Mesothelial cell of epicardium (in vitro differentiated cells): Measurements from ENCODE around the gene GJA9. TPM values are rescaled to one million over a fixed set of nuclear protein-coding genes. Genes with fewer than 3 reads are reported as not detected.

Source experiments
- DNase-seq, 2 experiments: peaks; one replicate each; pipeline ENCODE4 v3.0.0; 2021; ENCODE audit warnings: low spot score in 2 of 2; ENCODE audit not compliant: unreplicated experiment in 2 of 2
- H3K27ac Mint-ChIP-seq: 2 replicates; pipeline ENCODE4 v1.8.0; 2021; ENCODE audit warnings: mixed read lengths
- H3K27me3 Mint-ChIP-seq: 2 replicates; pipeline ENCODE4 v1.8.0; 2021; ENCODE audit warnings: low read depth, mixed read lengths
- H3K36me3 Mint-ChIP-seq: 2 replicates; pipeline ENCODE4 v1.8.0; 2021; ENCODE audit warnings: mixed read lengths
- H3K4me1 Mint-ChIP-seq: 2 replicates; pipeline ENCODE4 v1.8.0; 2021; ENCODE audit warnings: mixed read lengths
- H3K4me3 Mint-ChIP-seq: 2 replicates; pipeline ENCODE4 v1.8.0; 2021; ENCODE audit warnings: mild to moderate bottlenecking, moderate library complexity, mixed read lengths
- H3K9me3 Mint-ChIP-seq: 2 replicates; pipeline ENCODE4 v1.8.0; 2021; ENCODE audit warnings: mixed read lengths
- total RNA-seq: library from RNA; stranded (reverse); gene quantifications from 3 replicates; pipeline ENCODE4 v1.2.1, GENCODE V29; 2021
- TF ChIP-seq, protein P1 (sequence below): fragments of 200-600 bp; sonication (generic); IDR thresholded peaks from one replicate; pipeline ENCODE4 v1.5.0; 2021; ENCODE audit warnings: antibody characterized with exemption; ENCODE audit not compliant: unreplicated experiment

Gene GJA9
- total RNA-seq: not detected in 3 replicates

DNA sequence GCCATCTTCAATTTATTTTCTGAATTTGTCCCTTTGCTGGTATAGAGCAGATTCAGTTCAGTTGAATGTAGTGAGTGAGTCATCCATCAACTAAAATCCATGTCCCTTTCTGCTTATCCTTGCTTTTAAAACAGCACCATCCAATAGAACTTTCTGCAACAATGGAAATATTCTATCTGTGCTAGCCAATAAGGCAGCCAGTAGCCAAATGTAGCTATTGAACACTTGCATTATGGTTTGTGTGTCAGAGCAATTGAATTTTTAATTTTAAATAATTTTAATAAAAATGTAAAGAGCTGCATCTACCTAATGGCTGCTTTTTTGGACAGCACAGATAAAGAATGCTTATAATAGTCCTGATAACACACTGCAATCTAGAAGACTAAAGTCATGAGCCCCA lies at the start of gene GJA9:
Gene GJA9 (minus strand): TSS at position 101 of the 400 bp plus-strand sequence. CDS start 5,489 bp downstream, outside the sequence.
- Mint-ChIP-seq H3K36me3 (no peaks in the 10 kb centered on the region), H3K4me3 (no peak within 1 kb of the TSS), H3K4me1 (no peaks in the 10 kb centered on the region), H3K27ac (no peak within 1 kb of the TSS), H3K9me3 (no peaks in the 10 kb centered on the region), H3K27me3 (peaks cover 2% of the 10 kb centered on the region)
- no peak for DNase-seq
- TF ChIP-seq, protein P1, sequence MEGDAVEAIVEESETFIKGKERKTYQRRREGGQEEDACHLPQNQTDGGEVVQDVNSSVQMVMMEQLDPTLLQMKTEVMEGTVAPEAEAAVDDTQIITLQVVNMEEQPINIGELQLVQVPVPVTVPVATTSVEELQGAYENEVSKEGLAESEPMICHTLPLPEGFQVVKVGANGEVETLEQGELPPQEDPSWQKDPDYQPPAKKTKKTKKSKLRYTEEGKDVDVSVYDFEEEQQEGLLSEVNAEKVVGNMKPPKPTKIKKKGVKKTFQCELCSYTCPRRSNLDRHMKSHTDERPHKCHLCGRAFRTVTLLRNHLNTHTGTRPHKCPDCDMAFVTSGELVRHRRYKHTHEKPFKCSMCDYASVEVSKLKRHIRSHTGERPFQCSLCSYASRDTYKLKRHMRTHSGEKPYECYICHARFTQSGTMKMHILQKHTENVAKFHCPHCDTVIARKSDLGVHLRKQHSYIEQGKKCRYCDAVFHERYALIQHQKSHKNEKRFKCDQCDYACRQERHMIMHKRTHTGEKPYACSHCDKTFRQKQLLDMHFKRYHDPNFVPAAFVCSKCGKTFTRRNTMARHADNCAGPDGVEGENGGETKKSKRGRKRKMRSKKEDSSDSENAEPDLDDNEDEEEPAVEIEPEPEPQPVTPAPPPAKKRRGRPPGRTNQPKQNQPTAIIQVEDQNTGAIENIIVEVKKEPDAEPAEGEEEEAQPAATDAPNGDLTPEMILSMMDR: no peak

DNA sequence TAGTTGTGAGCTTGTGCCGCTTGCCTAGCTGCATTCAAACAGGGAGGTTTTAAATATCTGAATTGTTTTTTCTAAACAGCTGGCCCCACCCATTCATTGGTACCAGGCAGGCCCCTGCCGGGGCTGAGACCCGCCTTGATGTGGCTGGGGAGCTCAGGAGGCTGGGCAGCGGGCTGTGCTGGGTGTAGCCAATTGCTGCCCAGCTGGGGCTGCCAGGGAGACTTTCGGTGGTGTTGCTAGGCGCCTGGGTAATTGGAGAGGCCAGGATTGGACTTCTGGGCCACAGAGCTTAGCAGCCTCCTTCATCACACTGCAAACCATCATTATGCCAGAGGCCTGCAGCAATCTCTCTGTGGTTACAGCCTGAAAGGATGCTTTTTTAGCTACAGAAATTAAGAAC lies 48.1 kb upstream of the GJA9 start:
- Mint-ChIP-seq H3K9me3 (no peaks in the 10 kb centered on the region), H3K4me1 (no peaks in the 10 kb centered on the region), H3K4me3 (no peak overlapping the region), H3K27me3 (no peaks in the 10 kb centered on the region), H3K36me3 (no peaks in the 10 kb centered on the region), H3K27ac (no peak overlapping the region)
- no peak for DNase-seq
- TF ChIP-seq, protein P1: no peak

DNA sequence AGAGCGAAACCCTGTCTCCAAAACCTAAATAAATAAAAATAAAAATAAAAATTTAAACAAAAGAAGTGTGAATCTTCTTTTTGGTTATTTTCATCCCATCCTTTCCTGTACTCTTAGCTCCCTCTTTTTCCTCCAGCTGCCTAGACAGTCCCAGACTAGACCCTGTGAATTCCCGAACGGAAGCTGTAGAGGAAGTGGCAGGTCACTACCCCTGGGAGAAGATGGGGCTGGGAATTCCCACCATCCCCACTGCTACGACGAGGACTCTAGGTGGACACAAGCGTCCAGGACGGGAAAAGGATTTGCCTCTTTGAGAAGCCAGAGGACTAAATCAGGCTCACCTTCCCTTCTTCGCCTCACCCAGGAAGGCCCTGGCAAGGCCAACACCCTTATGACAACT lies 47.7 kb upstream of the GJA9 start:
- Mint-ChIP-seq H3K4me3 (no peak overlapping the region), H3K4me1 (no peaks in the 10 kb centered on the region), H3K36me3 (no peaks in the 10 kb centered on the region), H3K9me3 (no peaks in the 10 kb centered on the region), H3K27ac (no peak overlapping the region), H3K27me3 (no peaks in the 10 kb centered on the region)
- no peak for DNase-seq
- TF ChIP-seq, protein P1: no peak

DNA sequence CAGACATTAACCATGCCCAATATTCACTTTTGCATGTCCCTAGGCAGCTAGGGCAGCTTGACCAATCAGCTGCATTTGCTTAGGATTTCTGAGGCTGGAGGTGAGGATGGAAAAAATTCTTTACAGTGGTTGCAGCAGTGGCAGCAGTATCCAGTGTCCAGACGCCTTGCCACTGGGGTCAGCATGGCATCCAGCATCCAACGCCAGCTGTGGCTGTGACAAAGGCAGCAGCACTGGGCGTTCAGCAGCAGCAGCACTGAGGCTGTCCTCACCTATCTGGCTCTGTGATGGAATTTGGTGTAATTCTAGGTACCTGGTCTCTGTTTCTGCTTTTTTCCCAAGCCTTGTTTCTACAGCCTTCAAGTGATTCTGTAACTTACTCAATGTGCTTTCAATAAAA lies 44.7 kb upstream of the GJA9 start:
- Mint-ChIP-seq H3K27ac (no peak overlapping the region), H3K4me3 (no peak overlapping the region), H3K27me3 (no peaks in the 10 kb centered on the region), H3K9me3 (no peaks in the 10 kb centered on the region), H3K4me1 (no peaks in the 10 kb centered on the region), H3K36me3 (no peaks in the 10 kb centered on the region)
- TF ChIP-seq, protein P1: no peak
- DNase-seq: no peak

DNA sequence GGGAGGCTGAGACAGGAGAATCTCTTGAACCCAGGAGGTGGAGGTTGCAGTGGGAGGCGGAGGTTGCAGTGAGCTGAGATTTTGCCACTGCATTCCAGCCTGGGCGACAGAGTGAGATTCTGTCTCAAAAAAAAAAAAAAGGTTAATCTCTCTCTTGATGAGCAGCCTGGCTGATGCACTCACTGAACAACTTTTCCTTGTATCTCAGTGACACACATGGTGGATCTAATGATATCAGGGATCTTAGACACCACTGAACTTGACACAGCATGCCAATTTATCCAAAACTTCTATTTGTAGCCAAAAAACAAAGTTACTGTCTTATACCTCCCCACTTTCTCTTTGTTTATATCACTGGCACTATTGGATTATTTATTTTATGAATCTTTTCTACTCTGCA lies 44.0 kb upstream of the GJA9 start:
- no peaks in the 10 kb centered on the region for H3K36me3 Mint-ChIP-seq
- H3K4me1 Mint-ChIP-seq: no peaks in the 10 kb centered on the region
- TF ChIP-seq, protein P1: no peak
- H3K9me3 Mint-ChIP-seq: no peaks in the 10 kb centered on the region
- no peak for DNase-seq
- H3K27ac Mint-ChIP-seq: no peak overlapping the region
- H3K27me3 Mint-ChIP-seq: no peaks in the 10 kb centered on the region
- no peak overlapping the region for H3K4me3 Mint-ChIP-seq

DNA sequence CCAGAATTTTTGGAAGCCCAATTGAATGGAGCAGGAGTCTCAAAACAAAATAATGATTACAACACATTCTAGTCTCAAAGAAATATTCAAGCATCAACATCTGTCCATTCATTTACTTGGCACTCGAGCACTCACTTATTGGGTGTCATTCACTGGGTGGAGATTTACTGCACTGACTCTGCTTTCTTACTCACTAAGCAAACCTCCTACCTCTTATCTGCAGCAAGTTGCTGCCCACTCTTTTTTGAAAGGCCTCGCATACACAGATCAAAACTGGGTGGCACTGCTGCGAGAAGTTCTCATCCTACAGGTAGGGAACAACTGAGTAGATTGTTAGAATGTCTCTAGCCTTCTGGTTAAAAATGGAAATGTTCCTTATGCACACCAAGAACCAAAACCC lies 42.2 kb upstream of the GJA9 start:
- TF ChIP-seq, protein P1: no peak
- no peaks in the 10 kb centered on the region for H3K4me1 Mint-ChIP-seq

More for the DNA sequence above, 42.2 kb upstream of the GJA9 start:
- Mint-ChIP-seq H3K27ac (no peak overlapping the region), H3K4me3 (no peak overlapping the region), H3K36me3 (no peaks in the 10 kb centered on the region), H3K27me3 (no peaks in the 10 kb centered on the region), H3K9me3 (no peaks in the 10 kb centered on the region)
- DNase-seq: no peak
